ENCODE measurements around the gene SLC22A5.

DNA sequence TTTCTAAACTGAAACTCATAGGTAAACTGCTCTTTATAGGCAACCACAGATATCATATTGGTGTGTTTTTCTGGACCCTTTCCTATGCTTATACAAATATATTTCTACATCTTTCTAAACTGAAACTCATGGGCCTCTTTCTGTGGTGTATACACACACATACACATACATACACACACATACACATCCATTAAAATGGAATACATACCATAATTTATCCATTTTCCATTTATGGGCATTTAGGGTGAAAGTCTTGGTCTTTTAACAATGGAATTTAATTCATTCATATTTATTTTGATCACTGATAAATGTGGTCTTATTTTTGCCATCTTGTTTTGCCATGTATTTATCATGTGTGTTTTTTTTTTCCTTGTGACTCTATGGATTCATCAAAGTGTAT is 44.1 kb downstream of the SLC22A5 start:
- TF ChIP-seq REST (IDR thresholded peaks at IDR 0.05; ENCODE audit: insufficient read depth in 1 of 2, low read depth in 2 of 2, low read length in 2 of 2), result no peak
- TF ChIP-seq POLR2AphosphoS5 (IDR thresholded peaks at IDR 0.05; ENCODE audit: low read depth, low read length), result no peak
- TF ChIP-seq SIN3A (IDR thresholded peaks at IDR 0.05; ENCODE audit: borderline replicate concordance, insufficient read depth, low read length), result no peak
